GM12878 (cell line): ENCODE measurements around the gene PLD4. TPM values are rescaled to one million over a fixed set of nuclear protein-coding genes. Genes with fewer than 3 reads are reported as not detected.
A peak's percentile ranks its signal among the peaks of the same experiment; 100 is the strongest.
"Not testable (repeated sequence)": the region's sequence is repeated elsewhere in the genome, so short reads cannot be mapped to it uniquely, and the experiment has no call there.

Experiments used
- ATAC-seq: fragments of 200-7000 bp; cut with Tn5 transposase; 3 replicates; pipeline ENCODE4 v1.9.1; 2020; ENCODE audit warnings: mild to moderate bottlenecking, moderate library complexity
- BruUV-seq: library from RNA; stranded (reverse); fragments of 400-500 nt; replicated peaks from 2 replicates; lab custom pipeline; 2021; lab: Mats Ljungman, UMichigan
- CTCF ChIA-PET: fragments of 300-600 bp; sonication (Branson Sonifier 250); formaldehyde crosslinking; extraction: SDS; loops from one replicate; lab custom pipeline; 2021; ENCODE audit warnings: inconsistent platforms; lab: Yijun Ruan, JAX
- POLR2A ChIA-PET: fragments of 350-600 bp; formaldehyde crosslinking; extraction: SDS; loops from one replicate; lab custom pipeline; 2021; ENCODE audit warnings: inconsistent platforms; lab: Charles Lee
- RAD21 ChIA-PET: fragments of 300-600 bp; sonication (Branson Sonifier 250); formaldehyde crosslinking; loops from one replicate; lab custom pipeline; 2023; ENCODE audit warnings: antibody characterized with exemption; ENCODE audit not compliant: unreplicated experiment; lab: Charles Lee
- SMC1A ChIA-PET: fragments of 300-600 bp; sonication (Branson Sonifier 250); formaldehyde crosslinking; loops from one replicate; lab custom pipeline; 2023; ENCODE audit not compliant: unreplicated experiment, uncharacterized antibody; lab: Charles Lee
- DNase-seq: peaks from one replicate; pipeline ENCODE4 v3.0.0-alpha.2; 2011; ENCODE audit warnings: low read depth, low spot score
- FAIRE-seq: peaks from 3 replicates; lab custom pipeline; 2011; peaks lifted over from hg19 to GRCh38; lab: Jason Lieb, UNC
- H2AFZ ChIP-seq: 2 replicates; pipeline ENCODE4 v1.6.0; 2011; ENCODE audit warnings: low read depth, low read length, control low read depth; ENCODE audit not compliant: control insufficient read depth
- H3K27ac ChIP-seq: 2 replicates; pipeline ENCODE4 v1.5.1; 2011; ENCODE audit warnings: control low read depth; ENCODE audit not compliant: control insufficient read depth, insufficient read depth
- H3K27me3 ChIP-seq, 2 experiments: replicated peaks in 1 of 2; 2 replicates each; pipeline versions ENCODE4 v1.6.0 to v1.6.1; 2011; ENCODE audit warnings: low read length in 1 of 2; ENCODE audit not compliant: control insufficient read depth in 2 of 2, insufficient read depth in 2 of 2
- H3K36me3 ChIP-seq, 2 experiments: 2 replicates each; pipeline ENCODE4 v1.5.1; 2011; ENCODE audit warnings: low read length in 1 of 2; ENCODE audit not compliant: control insufficient read depth in 2 of 2, insufficient read depth in 2 of 2
- H3K4me1 ChIP-seq: 2 replicates; pipeline ENCODE4 v1.6.1; 2011; ENCODE audit warnings: mild to moderate bottlenecking, low read length, moderate library complexity, mixed read lengths; ENCODE audit not compliant: control insufficient read depth, insufficient read depth
- H3K4me2 ChIP-seq: 2 replicates; pipeline ENCODE4 v1.6.0; 2011; ENCODE audit warnings: control low read depth; ENCODE audit not compliant: control insufficient read depth, insufficient read depth
- H3K4me3 ChIP-seq: fragments of 200-600 bp; sonication (generic); 2 replicates; pipeline ENCODE4 v1.5.1; 2016
- H3K79me2 ChIP-seq: 2 replicates; pipeline ENCODE4 v1.6.0; 2011; ENCODE audit warnings: low read length; ENCODE audit not compliant: control insufficient read depth, insufficient read depth
- H3K9ac ChIP-seq: 2 replicates; pipeline ENCODE4 v1.8.0; 2011; ENCODE audit warnings: low read length, control low read depth, mixed read lengths; ENCODE audit not compliant: control insufficient read depth, insufficient read depth
- H3K9me3 ChIP-seq: replicated peaks from 3 replicates; pipeline ENCODE4 v1.5.1; 2011; ENCODE audit warnings: mild to moderate bottlenecking, low read length; ENCODE audit not compliant: control insufficient read depth, insufficient read depth
- H4K20me1 ChIP-seq: 2 replicates; pipeline ENCODE4 v1.6.0; 2011; ENCODE audit not compliant: control insufficient read depth, insufficient read depth
- FOXM1 ChIP-seq: IDR thresholded peaks from 2 replicates; pipeline ENCODE4 v1.6.1; 2012; ENCODE audit warnings: low read depth, mild to moderate bottlenecking, inconsistent platforms, low read length, moderate library complexity
- MEF2B ChIP-seq: fragments of 450-650 bp; IDR thresholded peaks from 2 replicates; pipeline ENCODE4 v1.6.1; 2018; ENCODE audit warnings: mild to moderate bottlenecking, moderate library complexity; ENCODE audit not compliant: partially characterized antibody, poor library complexity, severe bottlenecking
- MTA3 ChIP-seq: IDR thresholded peaks from 2 replicates; pipeline ENCODE4 v1.6.1; 2012; ENCODE audit warnings: low read length, inconsistent platforms, borderline replicate concordance
- ZBTB40 ChIP-seq: fragments of 450-650 bp; IDR thresholded peaks from 2 replicates; pipeline ENCODE4 v1.6.1; 2016; ENCODE audit warnings: mild to moderate bottlenecking, moderate library complexity, borderline replicate concordance
- WGBS: methylation state at CpG from one replicate; pipeline ENCODE4 v1.1.6; 2016; ENCODE audit warnings: low lambda C conversion rate; ENCODE audit not compliant: insufficient replicate concordance, insufficient coverage; ENCODE audit errors: missing lambda C conversion rate; 5-methylcytosine and 5-hydroxymethylcytosine counted together
- in situ Hi-C: fragments of 300-500 bp; cut with MboI; formaldehyde crosslinking; loops from 9 replicates; pipeline ENCODE4 v1.14.3; 2018; ENCODE audit warnings: mixed read lengths
- intact Hi-C: fragments of 100-400 bp; cut with micrococcal nuclease; formaldehyde crosslinking; loops from one replicate; pipeline ENCODE4 v1.14.2; 2022; ENCODE audit not compliant: unreplicated experiment
- polyA plus RNA-seq, 11 experiments: library from polyadenylated mRNA; depleted of rRNA in 4 of 11; unstranded in 6 of 11; stranded (reverse) in 5 of 11; fragments of >200 nt; fragmentation: Nextera tagmentation in 4 of 11; fragmentation: Illumina TruSeq in 1 of 11; extraction: Ambion mirVana in 4 of 11; extraction: Trizol in 1 of 11; gene quantifications; 1 replicate in 1 of 11; 2 replicates in 10 of 11; pipeline versions ENCODE4 v1.2.1 to v1.2.3, GENCODE V29; 2011 to 2016; ENCODE audit warnings: inconsistent platforms in 2 of 11, missing spikeins in 2 of 11, low read depth in 1 of 11
- total RNA-seq, 4 experiments: library from RNA; depleted of rRNA in 3 of 4; stranded (reverse); fragments of >200 nt in 3 of 4; fragmentation: Illumina TruSeq in 1 of 4; extraction: Trizol in 1 of 4; gene quantifications; 2 replicates each; pipeline versions ENCODE4 v1.2.1 to v1.2.3, GENCODE V29; 2013 to 2021

PLD4 gene
- total and polyA plus RNA-seq, 10 of the 15 experiments (the other 5 are each of a cell fraction or from before 2014, with no cell fraction given): 0.20 to 57.7 (median 9.9) TPM

GRCh38 chr14:104919152-104919992, 5.3 kb upstream of the PLD4 start:
- FAIRE-seq, POLR2A ChIA-PET, intact Hi-C loops: not testable (repeated sequence)
- peak; percentile 19 for TF ChIP-seq MEF2B
- TF ChIP-seq, all 136 proteins: peak for 1; not testable (repeated sequence) for 135
- H3K4me2 ChIP-seq, H3K27me3 ChIP-seq, H2AFZ ChIP-seq, CTCF ChIA-PET, H3K79me2 ChIP-seq, H3K9ac ChIP-seq, H4K20me1 ChIP-seq, DNase-seq, H3K9me3 ChIP-seq, ATAC-seq, H3K27ac ChIP-seq, H3K4me3 ChIP-seq, in situ Hi-C loops, BruUV-seq, SMC1A ChIA-PET, H3K36me3 ChIP-seq, RAD21 ChIA-PET: not testable (repeated sequence)
- WGBS: 58% methylated on average over 12 of the region's 12 CpGs
- peaks cover 16% of the 10 kb centered on the region for H3K4me1 ChIP-seq

GRCh38 chr14:104919993-104920315, 4.7 kb upstream of the PLD4 start:
- no peak for TF ChIP-seq ZBTB40
- no peak for TF ChIP-seq MTA3
- TF ChIP-seq FOXM1: no peak
- no peak overlapping the region for H2AFZ ChIP-seq
- DNase-seq: no peak
- SMC1A ChIA-PET: no interaction called here
- no TSS peak for BruUV-seq
- CTCF ChIA-PET: no interaction called here
- H3K79me2 ChIP-seq: no peaks in the 10 kb centered on the region
- H3K4me1 ChIP-seq: peaks cover 21% of the 10 kb centered on the region
- peaks cover 6% of the 10 kb centered on the region; the same call in 2 of the 3 replicates for H3K9me3 ChIP-seq
- intact Hi-C loops: no loop called here
- RAD21 ChIA-PET: no interaction called here
- H3K4me2 ChIP-seq: no peak overlapping the region
- ATAC-seq: no peak
- H3K27me3 ChIP-seq: no peaks in the 10 kb centered on the region
- in situ Hi-C loops: no loop called here
- H3K9ac ChIP-seq: no peak overlapping the region
- no peak overlapping the region for H3K27ac ChIP-seq
- H4K20me1 ChIP-seq: no peaks in the 10 kb centered on the region
- H3K36me3 ChIP-seq: no peaks in the 10 kb centered on the region
- FAIRE-seq: peak; percentile 41
- POLR2A ChIA-PET: no interaction called here
- H3K4me3 ChIP-seq: no peak overlapping the region
- 0% methylated on average over 3 of the region's 3 CpGs for WGBS
